Forelimb muscle (tissue), 1 donor: ENCODE measurements around the gene KIF3A. TPM values are rescaled to one million over a fixed set of nuclear protein-coding genes. Genes with fewer than 3 reads are reported as not detected.

Experiments
- DNase-seq: peaks from one replicate; pipeline ENCODE4 v3.0.0-alpha.2; 2013; ENCODE audit warnings: low read depth
- polyA plus RNA-seq: library from polyadenylated mRNA; unstranded; fragments of 120-200 nt; gene quantifications from one replicate; pipeline ENCODE4 v1.2.1, GENCODE V29; 2013; ENCODE audit not compliant: insufficient read length

KIF3A gene
- polyA plus RNA-seq, 1 donor = 8.6 TPM

DNA sequence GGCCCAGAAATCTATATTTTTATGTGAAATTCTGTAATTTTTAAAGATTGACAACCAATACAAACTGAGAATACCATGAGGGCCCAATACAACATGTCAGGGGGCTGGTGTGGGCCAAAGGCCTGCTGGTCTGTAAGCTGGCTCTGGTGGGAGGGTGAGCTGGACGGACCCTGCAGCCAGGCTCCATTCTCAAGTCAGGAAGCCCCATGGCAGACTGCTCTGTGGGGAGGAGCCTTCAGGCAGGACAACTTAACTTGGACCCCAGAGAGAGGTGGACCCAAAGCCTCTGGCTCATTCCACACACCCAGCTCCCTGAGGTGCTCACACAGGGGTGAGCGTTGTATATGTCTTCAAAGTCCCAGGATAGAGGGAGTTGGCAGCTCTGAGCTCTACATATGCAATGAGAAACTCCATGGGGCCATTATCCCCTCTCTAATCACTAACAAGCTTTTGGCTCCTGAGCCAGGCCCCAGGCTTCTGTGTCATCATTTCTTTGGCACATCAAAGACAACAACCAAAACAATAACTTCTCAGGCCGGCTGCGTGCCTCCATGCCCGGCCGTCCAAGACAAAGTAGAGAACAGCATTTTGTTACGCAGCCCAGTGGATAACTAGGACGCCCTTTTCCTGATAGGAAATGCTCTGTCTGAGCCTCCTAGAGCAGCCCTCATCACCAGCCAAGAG, 33.3 kb upstream of the KIF3A start:
- DNase-seq = no peak

DNA sequence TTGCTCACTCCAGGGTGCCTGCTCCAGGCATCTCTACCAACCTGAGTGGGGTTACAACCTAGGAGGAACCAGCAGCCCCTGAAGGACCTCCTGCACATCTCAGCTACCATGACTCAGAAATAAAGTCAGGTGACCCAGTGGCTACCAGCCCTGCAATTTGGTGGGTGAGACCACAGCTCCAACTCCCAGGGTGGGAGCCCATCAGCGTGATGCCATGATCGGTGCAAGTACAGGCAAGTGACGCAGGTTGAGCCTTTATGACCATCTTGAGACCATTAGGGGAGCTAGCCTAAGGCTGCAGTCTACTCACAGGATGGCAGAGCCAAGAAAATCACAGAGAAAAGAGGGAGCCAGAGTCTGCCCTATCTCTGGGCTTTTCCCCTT, 31.1 kb upstream of the KIF3A start:
- DNase-seq = no peak

DNA sequence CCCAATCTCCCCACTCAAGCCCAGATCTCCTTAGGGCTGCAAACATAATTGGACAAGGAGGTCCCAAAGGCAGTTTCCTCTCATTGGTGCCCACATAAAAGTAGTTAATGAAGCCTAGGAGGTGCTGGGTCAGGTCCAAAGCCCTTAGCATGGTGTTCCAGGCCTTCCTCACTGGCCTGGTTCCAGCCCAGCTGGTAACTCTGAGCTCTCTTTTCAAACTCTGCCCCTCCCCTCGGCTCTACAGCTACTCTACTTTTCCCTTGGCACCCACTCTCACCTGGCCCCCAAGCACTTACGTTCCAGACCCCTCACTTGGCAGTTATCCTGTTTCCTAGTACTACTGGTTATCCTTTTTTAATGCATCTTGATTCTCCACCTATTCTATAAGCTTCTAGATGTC, 29.8 kb upstream of the KIF3A start:
- DNase-seq = no peak

DNA sequence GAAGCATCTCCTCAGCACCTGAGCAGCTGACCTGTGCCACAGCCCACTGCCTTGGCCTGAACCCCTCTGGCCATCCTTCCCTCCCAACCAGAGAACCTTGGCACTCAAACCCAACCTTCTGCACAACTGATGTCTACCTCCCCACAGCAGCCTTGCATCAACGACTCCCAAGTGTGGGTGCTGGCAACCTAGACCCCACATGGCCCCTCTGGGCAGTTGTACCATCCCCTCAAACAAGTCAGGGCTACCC, 29.4 kb upstream of the KIF3A start:
- DNase-seq = no peak

DNA sequence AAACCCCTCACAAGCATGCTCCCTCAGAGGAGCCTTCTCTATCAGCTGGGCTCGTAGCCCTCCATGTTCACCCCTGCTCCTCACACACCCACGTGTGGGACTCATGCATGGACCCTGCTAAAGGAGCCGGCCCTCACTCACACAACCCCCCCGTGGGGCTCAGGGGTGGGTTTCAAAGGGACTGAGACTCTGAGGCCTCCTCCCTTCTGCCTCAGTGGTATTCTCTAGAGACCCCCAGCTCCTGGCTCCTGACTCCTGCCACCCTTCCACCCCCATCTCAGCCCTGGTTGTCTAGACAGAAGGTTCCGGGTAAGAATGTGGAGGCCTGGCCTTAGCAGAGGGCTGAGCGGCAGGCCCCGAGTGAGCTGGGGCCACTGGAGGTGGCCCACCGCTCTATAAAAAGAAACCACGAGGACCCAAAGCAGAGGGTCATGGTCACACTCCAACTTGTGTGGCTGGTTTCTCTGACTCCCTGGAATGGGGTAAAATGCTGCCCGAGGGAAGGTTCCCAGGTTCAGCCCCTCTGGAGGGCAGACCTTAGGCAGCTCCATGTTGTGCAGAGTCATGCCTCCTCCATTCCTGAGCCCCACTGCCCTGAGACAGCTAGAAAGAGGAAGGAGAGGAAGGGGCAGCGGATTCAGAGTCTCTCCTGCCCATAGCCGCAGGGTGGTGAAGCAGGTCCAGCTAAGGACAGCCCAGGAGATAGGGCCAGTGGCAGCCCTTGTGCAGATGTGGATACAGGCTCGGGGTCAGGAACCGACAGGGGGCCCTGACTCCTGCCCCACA, 28.9 kb upstream of the KIF3A start:
- no peak for DNase-seq

DNA sequence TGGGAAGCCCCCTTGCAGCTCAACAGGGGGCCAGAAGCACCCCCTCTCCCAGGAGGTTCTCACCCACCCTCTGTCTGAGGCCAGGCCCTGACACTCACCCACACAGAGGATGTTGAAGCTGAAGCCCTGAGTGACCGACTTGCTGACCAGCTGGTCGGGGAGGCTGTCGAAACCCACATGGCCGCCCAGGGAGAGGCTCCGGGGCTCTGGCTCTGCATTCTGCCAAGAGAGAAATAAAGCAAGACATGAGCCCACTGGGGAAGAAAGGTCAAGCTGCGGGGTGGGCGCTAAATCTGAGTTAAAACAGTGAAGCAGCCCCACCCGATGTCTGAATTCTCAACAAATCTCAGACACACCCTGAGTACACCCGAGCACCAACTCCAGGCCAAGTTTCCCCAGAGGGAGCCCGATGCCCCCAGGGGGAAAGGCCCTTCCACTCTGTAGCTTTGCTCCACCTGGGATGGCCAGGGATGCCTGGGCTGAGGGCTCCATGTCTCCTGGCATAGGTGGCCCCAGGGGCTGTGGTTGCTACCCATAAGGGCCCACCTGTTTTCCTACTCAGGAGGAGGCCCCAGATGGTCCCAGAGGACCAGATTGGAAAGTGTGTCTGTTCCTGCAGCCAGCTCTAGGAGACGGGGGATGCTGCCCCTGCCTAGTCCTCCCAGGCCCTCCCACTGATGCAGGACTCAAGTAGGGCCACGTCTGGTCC, 28.1 kb upstream of the KIF3A start:
- DNase-seq = no peak

DNA sequence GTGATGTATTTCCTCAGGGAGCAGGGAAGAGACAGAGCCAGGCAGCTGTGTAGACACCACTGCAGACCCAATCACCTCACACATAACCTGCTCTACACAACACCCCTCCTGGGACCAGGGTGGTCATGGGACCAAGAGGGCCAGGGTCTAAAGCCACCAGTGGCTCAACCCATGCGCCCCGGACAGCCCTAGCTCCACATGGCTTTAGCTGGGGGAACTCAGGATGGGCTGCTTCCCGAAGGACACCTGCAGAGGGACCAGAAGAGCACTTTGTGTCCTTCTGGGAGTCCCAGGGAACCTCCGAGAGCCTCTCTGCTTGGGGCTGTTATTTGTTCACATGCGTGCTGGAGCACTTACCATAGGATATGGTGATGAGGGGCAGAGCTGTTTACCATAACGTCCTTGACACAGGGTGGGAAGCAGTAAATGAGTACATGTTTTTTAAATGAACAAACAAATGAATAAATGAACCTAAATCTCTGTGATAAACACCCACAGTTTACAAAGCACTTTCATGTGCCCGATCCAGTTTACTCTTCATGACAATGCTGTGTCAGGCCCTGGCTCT, 27.4 kb upstream of the KIF3A start:
- DNase-seq = no peak

DNA sequence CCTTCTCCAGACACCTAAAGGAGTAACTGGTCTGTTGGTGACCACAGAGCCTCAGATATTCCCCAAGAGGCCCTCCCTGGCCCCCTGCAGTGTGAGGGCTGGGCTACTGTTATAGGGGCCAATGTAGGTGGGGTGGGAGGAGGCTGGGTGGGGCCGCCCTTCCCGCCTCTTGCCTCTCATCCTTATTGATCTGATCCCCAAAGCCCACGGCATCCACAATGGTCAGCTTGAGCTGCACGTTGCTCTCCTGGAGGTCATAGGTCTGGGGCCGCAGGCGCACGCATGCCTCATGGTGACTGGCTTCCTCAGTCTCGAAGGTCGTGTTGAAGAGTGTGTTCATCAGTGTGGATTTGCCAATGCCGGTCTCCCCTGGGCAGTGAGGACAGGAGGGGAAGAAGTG, 26.7 kb upstream of the KIF3A start:
- DNase-seq = no peak

DNA sequence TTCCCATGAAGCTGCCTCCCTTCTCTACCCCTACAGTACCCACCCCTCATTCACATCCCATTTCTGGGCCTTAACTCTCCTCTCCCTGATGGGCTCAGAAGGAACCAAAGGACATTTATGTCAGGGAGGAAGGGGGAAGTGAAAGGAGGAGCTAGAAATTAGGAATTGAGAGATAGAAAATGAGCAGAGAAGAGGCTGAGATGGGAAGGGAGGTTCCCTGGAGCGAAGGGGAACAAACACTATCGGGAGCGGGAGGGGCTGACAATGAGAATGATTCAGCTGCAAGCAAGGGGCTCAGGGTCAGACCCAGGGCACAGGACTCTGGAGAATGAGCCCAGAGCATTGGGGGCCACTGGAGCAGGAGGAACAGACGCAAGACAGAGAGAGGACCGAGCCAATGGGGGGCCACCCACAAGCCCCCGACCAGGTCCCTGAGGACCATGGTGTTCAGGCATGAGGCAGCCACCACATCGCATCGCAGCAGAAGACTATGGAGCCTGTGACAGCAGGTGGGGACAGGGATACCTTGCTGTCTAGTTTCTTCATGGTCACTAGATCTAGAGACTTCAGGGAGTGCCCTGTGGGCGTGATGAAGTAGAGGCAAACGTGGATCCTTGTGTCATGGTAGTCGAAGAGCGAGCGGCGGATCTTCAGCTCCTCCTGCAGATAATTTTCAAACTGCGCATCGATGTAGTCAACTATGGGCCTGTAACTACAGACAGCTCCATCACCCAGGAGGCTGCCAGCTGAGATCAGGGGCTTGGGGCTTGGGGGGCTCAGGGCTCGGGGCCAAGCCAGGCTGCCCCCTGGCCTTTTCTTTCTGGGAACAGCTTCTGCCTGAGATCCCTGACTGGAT, 26.1 kb upstream of the KIF3A start:
- DNase-seq = no peak

DNA sequence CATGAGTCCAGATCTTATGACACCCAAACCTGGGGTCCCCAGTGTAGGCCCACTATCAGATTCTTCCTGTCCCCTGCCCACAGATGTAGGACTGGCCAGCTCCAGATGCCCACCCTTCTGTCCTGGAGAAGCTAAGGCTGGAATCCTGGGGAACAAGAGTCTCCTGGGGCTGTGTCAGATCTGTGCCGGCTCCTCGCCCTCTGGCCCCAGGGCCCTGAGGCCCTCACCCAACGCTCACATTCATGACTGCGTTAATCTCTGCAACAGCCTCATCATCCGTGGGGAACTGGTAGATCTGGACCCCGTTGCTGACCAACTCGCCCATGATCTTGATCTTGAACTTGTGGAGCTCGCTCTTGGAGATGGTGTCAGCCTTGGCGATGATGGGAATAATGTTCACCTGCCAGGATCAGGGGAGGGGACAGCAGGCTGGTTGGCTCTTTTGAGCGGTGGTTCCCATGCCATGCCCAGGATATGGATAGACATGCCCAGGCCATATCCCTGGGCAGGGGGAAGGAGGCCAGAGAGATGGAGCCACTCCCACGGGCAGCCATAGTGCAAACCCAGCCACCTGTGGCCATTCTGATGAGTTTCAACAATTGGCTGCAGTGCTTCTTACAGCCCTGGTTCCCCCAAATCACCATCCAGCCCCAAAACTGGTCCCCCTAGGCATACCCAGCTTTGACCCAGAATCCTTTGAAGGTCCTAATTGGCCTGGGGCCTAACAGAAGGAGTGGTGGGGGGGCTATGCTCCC, 25.1 kb upstream of the KIF3A start:
- no peak for DNase-seq

DNA sequence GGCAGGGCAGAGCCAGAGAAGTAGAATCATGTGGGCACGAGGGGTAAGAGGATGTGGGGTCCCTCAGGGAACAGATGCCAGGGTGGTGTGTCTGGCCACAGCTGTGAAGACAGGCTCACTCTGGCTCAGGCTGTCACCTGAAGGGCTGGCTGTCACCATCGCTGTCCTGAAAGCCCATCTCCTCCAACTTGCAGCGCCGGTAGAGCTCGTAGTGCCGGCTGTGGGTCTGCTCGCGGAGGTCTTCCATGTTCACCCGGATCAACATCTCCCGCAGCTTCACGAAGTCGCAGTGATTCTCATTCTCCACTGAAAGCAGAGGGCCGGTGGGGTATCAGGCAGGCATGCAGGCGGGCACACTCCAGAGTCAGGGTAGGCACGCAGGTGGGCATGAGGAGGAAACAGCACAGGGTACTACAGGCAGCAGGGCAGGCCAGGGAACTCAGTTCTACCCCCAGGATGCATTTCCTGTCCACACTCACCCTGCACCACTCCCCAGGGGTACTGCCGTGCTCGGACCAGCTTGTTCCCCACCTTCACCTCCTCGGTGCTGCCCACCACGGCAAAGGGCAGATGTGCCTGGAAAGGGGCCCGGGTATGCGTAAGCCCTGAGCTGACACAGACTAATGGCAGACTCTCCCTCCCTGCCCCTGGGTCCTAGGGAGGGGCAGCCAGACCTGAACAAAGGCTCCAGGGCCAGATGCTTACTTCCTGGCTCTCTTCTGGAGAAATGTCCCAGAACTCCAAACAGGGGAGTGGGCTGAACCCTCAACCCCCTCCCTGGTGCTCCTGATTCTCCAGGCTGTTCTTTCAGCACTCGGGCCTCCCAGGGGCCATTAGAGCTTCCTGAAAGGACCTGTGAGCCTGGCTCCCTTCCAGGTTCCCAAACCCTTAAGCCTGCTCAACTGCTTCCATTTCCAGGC, 24.2 kb upstream of the KIF3A start:
- no peak for DNase-seq

DNA sequence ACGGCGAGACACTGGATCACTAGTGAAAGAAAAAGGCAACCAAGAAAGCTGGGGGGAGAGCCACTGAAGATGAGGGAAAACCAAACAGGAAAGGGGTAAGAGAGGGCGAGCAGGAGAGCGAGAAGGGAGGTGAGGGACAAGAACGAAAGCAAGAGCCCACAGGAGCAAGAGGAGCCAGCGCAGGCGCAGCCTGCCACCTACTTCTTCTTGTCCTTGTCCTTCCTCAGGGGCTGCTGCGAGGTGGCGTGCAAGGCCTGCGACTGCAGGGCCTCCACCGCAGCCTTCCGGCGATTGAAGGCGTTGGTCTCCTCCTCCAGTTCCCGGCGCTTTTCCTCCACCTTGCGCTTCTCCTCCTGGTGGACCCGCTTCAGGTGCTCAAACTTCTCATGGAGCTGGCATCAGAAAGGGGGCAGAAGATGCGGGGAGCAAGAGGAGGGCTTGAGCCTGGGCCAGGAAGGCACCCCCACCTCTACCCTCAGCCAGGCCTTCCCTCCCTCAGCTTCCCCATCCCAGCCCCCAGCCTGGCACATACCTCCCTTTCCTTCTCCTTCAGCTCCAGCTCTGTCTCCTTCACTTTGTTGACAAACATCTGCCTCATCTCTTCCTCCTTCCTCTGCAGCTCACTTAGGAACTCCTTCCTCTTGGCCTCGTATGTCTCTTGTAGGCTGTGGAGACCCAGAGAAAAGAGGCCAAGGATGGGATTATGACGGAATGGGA, 23.4 kb upstream of the KIF3A start:
- DNase-seq = no peak

DNA sequence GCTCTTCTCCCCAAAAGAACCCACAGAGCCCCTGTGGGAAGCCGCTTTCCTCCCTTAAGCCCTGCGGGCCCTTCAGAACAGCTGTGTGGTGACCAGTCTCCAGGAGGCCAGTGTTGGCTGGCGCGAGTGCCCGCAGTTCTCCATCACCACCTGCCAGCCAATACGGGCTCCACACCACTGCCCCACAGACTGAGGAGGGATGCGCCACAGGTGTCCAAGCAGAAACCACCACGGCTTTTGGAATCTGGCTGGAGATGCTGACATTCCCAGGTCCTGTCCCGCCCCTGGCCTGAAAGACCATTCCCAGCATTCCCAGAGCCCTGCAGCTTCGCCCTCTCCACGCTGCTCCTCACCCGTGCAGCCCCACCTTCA, 22.7 kb upstream of the KIF3A start:
- DNase-seq = no peak

DNA sequence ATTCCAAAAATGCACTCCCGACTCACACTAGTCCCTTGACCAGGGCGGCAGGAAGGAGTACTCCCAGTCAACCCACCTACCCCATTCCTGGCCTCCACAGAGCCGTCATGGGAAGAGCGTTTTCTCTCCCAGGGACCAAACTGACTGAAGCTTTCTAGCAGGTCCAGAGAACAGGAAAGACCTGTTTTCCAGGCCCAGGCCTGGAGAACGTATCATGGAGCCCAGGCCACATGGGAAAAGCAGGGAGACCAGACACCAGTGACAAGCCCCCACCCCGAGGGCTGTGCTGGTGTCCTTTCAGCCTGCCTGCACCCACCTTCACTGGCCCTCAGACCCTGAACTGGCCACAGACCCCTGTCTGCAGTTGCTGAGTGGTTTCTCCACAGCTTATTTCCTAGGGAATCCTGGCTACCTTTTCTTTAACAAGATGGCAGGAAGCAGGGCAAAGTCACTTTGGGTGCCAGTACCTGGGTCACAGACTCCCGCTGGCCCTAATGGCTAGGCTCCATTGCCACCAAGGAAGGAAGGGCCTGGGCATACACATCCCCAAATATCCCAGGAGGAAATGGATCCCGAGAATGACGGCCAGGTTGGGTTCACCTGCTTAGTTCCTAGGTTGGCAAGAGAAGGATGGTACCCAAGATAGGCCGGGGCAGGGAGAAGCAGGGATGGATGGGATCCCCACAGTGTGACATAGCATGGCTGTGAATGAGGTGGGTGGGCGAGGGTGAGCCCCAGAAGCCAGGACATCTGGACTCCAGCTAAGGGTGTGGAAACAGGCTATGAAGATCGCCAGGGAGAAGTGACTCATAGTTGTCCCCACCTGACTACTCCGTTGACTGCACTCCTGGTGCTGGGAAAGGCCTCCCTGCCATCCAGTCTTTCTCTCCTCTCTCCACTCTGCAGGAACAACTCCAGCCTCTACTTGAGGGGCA, 22.0 kb upstream of the KIF3A start:
- DNase-seq = no peak

DNA sequence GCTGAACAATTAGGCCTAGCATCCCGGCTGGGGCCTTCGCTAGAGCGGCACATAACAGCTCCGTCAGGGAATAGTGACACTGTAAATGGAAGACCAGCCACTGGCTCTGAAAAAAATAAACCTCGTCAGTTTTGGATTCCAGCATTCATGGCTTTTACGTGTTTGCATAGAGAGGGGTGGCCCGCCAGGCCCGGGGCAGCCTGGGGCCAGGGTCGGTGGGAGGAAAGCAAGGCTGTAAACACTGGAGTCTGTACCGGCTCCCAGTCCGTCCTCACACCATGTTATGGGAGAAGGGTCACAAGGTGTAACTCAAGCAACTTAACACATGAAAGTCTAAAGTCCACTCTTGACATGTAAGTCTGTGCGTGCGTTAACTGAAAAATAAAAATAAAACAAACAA, 21.1 kb upstream of the KIF3A start:
- DNase-seq = no peak

DNA sequence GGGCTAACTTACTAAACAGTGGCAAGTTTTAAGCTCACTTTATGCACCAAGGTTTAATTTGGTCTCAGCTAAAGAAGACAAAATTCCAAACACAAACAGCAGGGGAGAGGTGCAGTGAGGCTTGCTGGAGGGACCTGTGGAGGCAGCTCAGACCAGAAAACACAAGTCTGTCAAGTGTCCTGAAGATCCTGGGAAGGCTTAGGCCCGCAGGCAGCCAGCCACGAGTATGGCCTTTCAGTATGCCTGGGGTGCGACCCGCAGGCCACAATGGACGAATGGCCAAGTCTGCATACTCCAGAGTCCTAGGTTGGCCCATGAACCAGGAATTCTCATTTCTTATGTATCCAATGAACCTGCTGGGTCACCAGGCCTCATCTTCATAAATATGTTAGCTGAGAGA, 19.2 kb upstream of the KIF3A start:
- no peak for DNase-seq

DNA sequence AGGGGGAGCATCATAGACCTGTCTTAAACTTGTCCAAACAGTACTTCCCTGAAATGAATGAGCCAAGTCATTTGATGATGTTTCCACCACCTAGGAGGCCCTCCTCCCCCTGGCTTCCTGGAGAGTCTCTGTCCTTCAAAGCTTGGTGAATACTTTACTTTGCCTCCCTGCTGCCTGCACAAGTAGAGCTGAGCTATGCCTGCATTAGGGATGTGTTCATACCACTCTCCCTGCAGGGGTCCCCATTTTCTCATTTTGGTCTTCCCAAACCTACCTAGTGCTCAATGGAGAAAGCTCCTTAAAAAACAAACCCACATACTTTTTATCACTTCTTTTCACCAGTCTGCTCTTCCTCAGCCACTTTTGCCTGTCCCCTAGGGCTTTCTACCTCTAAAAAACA, 17.6 kb upstream of the KIF3A start:
- DNase-seq = no peak

DNA sequence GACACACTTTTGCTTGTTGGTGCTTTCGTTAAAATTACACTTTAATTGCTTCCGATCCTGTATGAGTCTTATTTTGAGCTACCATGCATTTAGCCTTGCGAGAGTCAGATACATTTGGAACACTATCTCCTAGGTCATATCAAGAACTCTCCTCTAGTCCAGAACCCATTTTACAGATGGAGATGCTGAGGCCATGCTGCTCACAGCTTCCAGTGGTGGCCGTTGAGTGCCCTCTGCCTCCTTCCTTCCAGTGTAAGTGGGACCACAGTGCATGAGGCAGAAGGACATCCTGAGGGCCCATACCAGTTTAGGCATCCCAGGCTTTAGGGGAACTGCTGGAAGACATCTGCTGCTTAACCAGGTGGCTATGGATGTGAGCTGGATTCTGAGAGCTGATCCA, 16.8 kb upstream of the KIF3A start:
- DNase-seq = no peak
